Heart left ventricle (tissue), 13 donors: ENCODE measurements around the gene DGKE.

Experiments
- CTCF ChIP-seq, 12 donors: fragments of 200-600 bp; sonication (generic) in 4 of 12; IDR thresholded peaks; one replicate each; pipeline versions ENCODE4 v1.5.0 to v1.8.0; 2018 to 2022; ENCODE audit warnings: antibody characterized with exemption in 12 of 12, mild to moderate bottlenecking in 5 of 12
- POLR2A ChIP-seq, 2 donors: fragments of 450-650 bp; IDR thresholded peaks; one replicate each; pipeline ENCODE4 v1.6.1; 2017; ENCODE audit warnings: antibody characterized with exemption in 2 of 2, mild to moderate bottlenecking in 2 of 2, moderate library complexity in 2 of 2
- donor health status: ischemic (EF 13 %, LVEDD 7.1; RV severe dilation, severe dysfunction).
- donor health status: DM: no; HTN: yes; CAD: no.
- donor health status: DM: no; HTN: no; CAD: no.
- donor health status: ischemic (EF 25% LVEDD 6.9; RV normal size, moderate dysfunction).
- donor health status: ischemic (EF 25% LVEDD 5.7; RV mildly dilated, moderate dysfunction).
- donor health status: ischemic (EF 35%, LVEDD 5.7; RV mildly dilated, moderate dysfunction).
- donor health status: nonischemic (EF 11% LVEDD 7.7; RV severe dilation, severe dysfunction).
- donor health status: DM: yes; HTN: yes; CAD: no.
- donor health status: PGD.
- donor health status: ischemic (EF 29% LVEDD 5.4; RV normal size, mild dysfunction).
- donor health status: nonischemic (EF 23%, LVEDD 6.1; RV moderate dilation, normal function).

- TF ChIP-seq CTCF (IDR thresholded peaks at IDR 0.05), result no peak
- no peak for TF ChIP-seq POLR2A (IDR thresholded peaks at IDR 0.05)
Measured at GRCh38 chr17:56842577-56842976, 8.6 kb downstream of the DGKE start.
